HL-60 (cell line): ENCODE data around the gene LRRC7.
A peak's percentile ranks its signal among the peaks of the same experiment; 100 is the strongest.

Experiments
- GABPA ChIP-seq: IDR thresholded peaks from 2 replicates; pipeline ENCODE4 v1.6.1; 2012; ENCODE audit warnings: low read depth
- POLR2AphosphoS5 ChIP-seq: IDR thresholded peaks from 2 replicates; pipeline ENCODE4 v1.6.1; 2012; ENCODE audit warnings: low read depth
- SPI1 ChIP-seq: IDR thresholded peaks from 2 replicates; pipeline ENCODE4 v1.6.1; 2012; ENCODE audit warnings: low read depth, mild to moderate bottlenecking, borderline replicate concordance
- TF ChIP-seq, protein P1 (sequence below): IDR thresholded peaks from one replicate; pipeline ENCODE4 v1.5.1; 2011; ENCODE audit warnings: low read length, control low read depth, inconsistent platforms; ENCODE audit not compliant: insufficient read depth
- TF ChIP-seq, protein P2 (sequence below): IDR thresholded peaks from 2 replicates; pipeline ENCODE4 v1.6.1; 2012; ENCODE audit warnings: low read depth; ENCODE audit not compliant: insufficient replicate concordance

DNA sequence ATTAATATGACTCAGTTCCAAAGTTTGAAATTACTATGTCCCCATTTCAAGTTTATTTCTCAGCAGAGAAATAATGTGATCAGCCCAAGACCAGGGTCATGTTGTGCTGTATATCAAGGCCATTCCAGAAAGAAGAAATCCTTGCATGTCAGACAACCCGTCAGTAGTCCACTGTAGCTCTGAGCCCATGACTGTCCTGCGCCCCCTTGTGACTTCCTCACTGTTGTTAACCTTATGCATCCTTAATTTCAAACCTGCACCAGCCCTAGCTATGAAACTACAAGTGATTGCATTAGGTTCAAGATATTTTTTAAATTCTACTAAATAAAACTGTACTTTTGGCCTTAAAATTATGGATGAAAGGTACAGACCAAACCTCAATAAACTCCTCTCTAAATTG, 133.0 kb downstream of the LRRC7 start:
- TF ChIP-seq POLR2AphosphoS5 (no peak), GABPA (no peak), SPI1 (no peak)
- TF ChIP-seq, protein P1, sequence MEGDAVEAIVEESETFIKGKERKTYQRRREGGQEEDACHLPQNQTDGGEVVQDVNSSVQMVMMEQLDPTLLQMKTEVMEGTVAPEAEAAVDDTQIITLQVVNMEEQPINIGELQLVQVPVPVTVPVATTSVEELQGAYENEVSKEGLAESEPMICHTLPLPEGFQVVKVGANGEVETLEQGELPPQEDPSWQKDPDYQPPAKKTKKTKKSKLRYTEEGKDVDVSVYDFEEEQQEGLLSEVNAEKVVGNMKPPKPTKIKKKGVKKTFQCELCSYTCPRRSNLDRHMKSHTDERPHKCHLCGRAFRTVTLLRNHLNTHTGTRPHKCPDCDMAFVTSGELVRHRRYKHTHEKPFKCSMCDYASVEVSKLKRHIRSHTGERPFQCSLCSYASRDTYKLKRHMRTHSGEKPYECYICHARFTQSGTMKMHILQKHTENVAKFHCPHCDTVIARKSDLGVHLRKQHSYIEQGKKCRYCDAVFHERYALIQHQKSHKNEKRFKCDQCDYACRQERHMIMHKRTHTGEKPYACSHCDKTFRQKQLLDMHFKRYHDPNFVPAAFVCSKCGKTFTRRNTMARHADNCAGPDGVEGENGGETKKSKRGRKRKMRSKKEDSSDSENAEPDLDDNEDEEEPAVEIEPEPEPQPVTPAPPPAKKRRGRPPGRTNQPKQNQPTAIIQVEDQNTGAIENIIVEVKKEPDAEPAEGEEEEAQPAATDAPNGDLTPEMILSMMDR, result peak; percentile 1
- TF ChIP-seq, protein P2, sequence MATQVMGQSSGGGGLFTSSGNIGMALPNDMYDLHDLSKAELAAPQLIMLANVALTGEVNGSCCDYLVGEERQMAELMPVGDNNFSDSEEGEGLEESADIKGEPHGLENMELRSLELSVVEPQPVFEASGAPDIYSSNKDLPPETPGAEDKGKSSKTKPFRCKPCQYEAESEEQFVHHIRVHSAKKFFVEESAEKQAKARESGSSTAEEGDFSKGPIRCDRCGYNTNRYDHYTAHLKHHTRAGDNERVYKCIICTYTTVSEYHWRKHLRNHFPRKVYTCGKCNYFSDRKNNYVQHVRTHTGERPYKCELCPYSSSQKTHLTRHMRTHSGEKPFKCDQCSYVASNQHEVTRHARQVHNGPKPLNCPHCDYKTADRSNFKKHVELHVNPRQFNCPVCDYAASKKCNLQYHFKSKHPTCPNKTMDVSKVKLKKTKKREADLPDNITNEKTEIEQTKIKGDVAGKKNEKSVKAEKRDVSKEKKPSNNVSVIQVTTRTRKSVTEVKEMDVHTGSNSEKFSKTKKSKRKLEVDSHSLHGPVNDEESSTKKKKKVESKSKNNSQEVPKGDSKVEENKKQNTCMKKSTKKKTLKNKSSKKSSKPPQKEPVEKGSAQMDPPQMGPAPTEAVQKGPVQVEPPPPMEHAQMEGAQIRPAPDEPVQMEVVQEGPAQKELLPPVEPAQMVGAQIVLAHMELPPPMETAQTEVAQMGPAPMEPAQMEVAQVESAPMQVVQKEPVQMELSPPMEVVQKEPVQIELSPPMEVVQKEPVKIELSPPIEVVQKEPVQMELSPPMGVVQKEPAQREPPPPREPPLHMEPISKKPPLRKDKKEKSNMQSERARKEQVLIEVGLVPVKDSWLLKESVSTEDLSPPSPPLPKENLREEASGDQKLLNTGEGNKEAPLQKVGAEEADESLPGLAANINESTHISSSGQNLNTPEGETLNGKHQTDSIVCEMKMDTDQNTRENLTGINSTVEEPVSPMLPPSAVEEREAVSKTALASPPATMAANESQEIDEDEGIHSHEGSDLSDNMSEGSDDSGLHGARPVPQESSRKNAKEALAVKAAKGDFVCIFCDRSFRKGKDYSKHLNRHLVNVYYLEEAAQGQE, result no peak
